Glutamatergic neuron (in vitro differentiated cells): ENCODE measurements around the gene COPS8. TPM values are rescaled to one million over a fixed set of nuclear protein-coding genes. Genes with fewer than 3 reads are reported as not detected.

ENCODE experiments used
- DNase-seq: peaks from one replicate; pipeline ENCODE4 v3.0.0; 2022
- H3K27ac Mint-ChIP-seq: one replicate; pipeline ENCODE4 v1.8.0; 2020; ENCODE audit warnings: mild to moderate bottlenecking, mixed read lengths, inconsistent platforms; ENCODE audit not compliant: unreplicated experiment
- H3K27me3 Mint-ChIP-seq: one replicate; pipeline ENCODE4 v1.8.0; 2020; ENCODE audit warnings: mild to moderate bottlenecking, moderate library complexity, mixed read lengths, inconsistent platforms; ENCODE audit not compliant: unreplicated experiment
- H3K36me3 Mint-ChIP-seq: one replicate; pipeline ENCODE4 v1.8.0; 2020; ENCODE audit warnings: mild to moderate bottlenecking, mixed read lengths, inconsistent platforms; ENCODE audit not compliant: unreplicated experiment
- H3K4me1 Mint-ChIP-seq: one replicate; pipeline ENCODE4 v1.8.0; 2020; ENCODE audit warnings: mild to moderate bottlenecking, low read depth, mixed read lengths, inconsistent platforms; ENCODE audit not compliant: unreplicated experiment
- H3K4me3 Mint-ChIP-seq: one replicate; pipeline ENCODE4 v1.8.0; 2020; ENCODE audit warnings: mild to moderate bottlenecking, mixed read lengths, inconsistent platforms; ENCODE audit not compliant: unreplicated experiment
- H3K9me3 Mint-ChIP-seq: one replicate; pipeline ENCODE4 v1.8.0; 2020; ENCODE audit warnings: mild to moderate bottlenecking, moderate library complexity, mixed read lengths, inconsistent platforms; ENCODE audit not compliant: unreplicated experiment
- total RNA-seq: library from RNA; stranded (reverse); fragmentation: NEBNext Ultra II Directional; extraction: Animal tissue kit (Norgen Biotek cat#: 25700); gene quantifications from one replicate; pipeline ENCODE4 v1.2.1, GENCODE V29; 2021; ENCODE audit not compliant: unreplicated experiment
- TF ChIP-seq, protein P1 (sequence below): fragments of 200-600 bp; sonication (generic); IDR thresholded peaks from one replicate; pipeline ENCODE4 v1.5.0; 2021; ENCODE audit not compliant: partially characterized antibody, unreplicated experiment

Gene COPS8
- total RNA-seq, 1 donor from 2014 or later: 55.8 TPM

GRCh38 chr2:237053066-237053465 lies 32.6 kb upstream of the COPS8 start:
- DNase-seq: no peak
- TF ChIP-seq, protein P1, sequence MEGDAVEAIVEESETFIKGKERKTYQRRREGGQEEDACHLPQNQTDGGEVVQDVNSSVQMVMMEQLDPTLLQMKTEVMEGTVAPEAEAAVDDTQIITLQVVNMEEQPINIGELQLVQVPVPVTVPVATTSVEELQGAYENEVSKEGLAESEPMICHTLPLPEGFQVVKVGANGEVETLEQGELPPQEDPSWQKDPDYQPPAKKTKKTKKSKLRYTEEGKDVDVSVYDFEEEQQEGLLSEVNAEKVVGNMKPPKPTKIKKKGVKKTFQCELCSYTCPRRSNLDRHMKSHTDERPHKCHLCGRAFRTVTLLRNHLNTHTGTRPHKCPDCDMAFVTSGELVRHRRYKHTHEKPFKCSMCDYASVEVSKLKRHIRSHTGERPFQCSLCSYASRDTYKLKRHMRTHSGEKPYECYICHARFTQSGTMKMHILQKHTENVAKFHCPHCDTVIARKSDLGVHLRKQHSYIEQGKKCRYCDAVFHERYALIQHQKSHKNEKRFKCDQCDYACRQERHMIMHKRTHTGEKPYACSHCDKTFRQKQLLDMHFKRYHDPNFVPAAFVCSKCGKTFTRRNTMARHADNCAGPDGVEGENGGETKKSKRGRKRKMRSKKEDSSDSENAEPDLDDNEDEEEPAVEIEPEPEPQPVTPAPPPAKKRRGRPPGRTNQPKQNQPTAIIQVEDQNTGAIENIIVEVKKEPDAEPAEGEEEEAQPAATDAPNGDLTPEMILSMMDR: no peak
- H3K36me3 Mint-ChIP-seq: peaks cover 8% of the 10 kb centered on the region
- H3K9me3 Mint-ChIP-seq: peaks cover 2% of the 10 kb centered on the region
- no peak overlapping the region for H3K4me3 Mint-ChIP-seq
- H3K4me1 Mint-ChIP-seq: no peaks in the 10 kb centered on the region
- peaks cover 2% of the 10 kb centered on the region for H3K27me3 Mint-ChIP-seq
- H3K27ac Mint-ChIP-seq: no peak overlapping the region

GRCh38 chr2:237055386-237056100 lies 30.1 kb upstream of the COPS8 start:
- DNase-seq: no peak
- no peaks in the 10 kb centered on the region for H3K36me3 Mint-ChIP-seq
- no peak overlapping the region for H3K4me3 Mint-ChIP-seq
- H3K27me3 Mint-ChIP-seq: peaks cover 2% of the 10 kb centered on the region
- peaks cover under 1% of the 10 kb centered on the region for H3K4me1 Mint-ChIP-seq
- TF ChIP-seq, protein P1: no peak
- H3K9me3 Mint-ChIP-seq: no peaks in the 10 kb centered on the region
- H3K27ac Mint-ChIP-seq: no peak overlapping the region

DNA sequence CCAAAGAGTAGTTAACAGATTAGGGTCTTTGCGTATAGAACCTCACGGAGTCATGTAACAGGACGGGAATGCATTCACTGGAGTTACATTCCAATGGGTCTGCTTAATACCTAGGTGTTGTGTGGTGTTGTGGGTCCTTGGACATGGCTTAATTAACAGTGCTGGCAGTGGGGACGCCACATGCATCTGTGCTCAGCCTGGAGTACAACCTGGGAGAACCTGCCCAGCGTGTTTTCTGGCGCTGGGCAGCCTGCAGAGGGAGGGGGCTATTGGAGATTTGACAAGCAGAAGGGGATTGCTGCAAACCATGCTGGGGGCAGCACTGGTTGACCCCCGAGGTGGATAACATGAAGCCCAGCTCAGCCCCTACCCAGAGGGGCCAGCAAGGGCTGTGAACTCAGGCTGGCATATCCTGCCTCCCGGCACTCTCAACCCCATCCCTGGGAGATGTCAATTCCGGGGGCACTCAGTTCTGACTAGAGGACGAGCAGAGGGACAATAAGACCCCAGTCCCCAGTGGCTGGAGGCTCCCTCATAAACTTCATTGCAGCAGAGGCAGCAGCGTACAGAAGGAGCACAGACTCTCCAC lies 29.3 kb upstream of the COPS8 start:
- TF ChIP-seq, protein P1: no peak
- no peaks in the 10 kb centered on the region for H3K9me3 Mint-ChIP-seq
- DNase-seq: no peak
- no peak overlapping the region for H3K4me3 Mint-ChIP-seq
- H3K36me3 Mint-ChIP-seq: no peaks in the 10 kb centered on the region
- H3K27ac Mint-ChIP-seq: no peak overlapping the region
- H3K4me1 Mint-ChIP-seq: peaks cover 5% of the 10 kb centered on the region
- H3K27me3 Mint-ChIP-seq: peaks cover 2% of the 10 kb centered on the region

DNA sequence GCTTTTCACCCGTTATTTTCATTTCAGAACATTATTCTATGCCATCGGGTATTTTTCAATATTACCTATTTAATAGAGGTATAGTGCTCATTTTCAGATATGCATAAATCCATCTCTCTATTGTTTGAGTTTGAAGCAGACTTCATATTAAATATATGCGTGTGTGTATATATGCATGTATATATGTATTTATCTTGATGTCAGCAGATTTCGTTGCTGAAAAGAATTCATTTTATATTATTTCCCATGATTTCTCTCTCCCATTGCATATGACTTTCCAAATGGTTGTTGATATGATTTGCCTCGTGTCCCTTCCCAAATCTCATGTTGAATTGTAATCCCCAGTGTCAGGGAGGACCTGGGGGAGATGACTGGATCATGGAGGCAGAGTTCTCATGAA lies 28.6 kb upstream of the COPS8 start:
- peaks cover 2% of the 10 kb centered on the region for H3K27me3 Mint-ChIP-seq
- no peak for DNase-seq
- no peaks in the 10 kb centered on the region for H3K9me3 Mint-ChIP-seq
- TF ChIP-seq, protein P1: no peak
- no peak overlapping the region for H3K27ac Mint-ChIP-seq
- no peak overlapping the region for H3K4me3 Mint-ChIP-seq
- peaks cover 5% of the 10 kb centered on the region for H3K4me1 Mint-ChIP-seq
- H3K36me3 Mint-ChIP-seq: no peaks in the 10 kb centered on the region

- Mint-ChIP-seq H3K4me3 (no peak overlapping the region), H3K9me3 (no peaks in the 10 kb centered on the region), H3K27me3 (peaks cover 3% of the 10 kb centered on the region), H3K4me1 (peaks cover 5% of the 10 kb centered on the region), H3K27ac (no peak overlapping the region), H3K36me3 (no peaks in the 10 kb centered on the region)
- no peak for DNase-seq
- TF ChIP-seq, protein P1: no peak
Measured at GRCh38 chr2:237057893-237058300, 27.8 kb upstream of the COPS8 start.
